GM06990 (cell line): ENCODE data around the gene MYEOV.

ENCODE experiments used
- DNase-seq: peaks from one replicate; pipeline ENCODE4 v3.0.0-alpha.2; 2011; ENCODE audit not compliant: insufficient read length; ENCODE audit errors: extremely low read depth
- H3K27me3 ChIP-seq: replicated peaks from 2 replicates; pipeline ENCODE4 v1.6.0; 2011; ENCODE audit warnings: low read length; ENCODE audit not compliant: control insufficient read depth, insufficient read depth
- H3K36me3 ChIP-seq: 2 replicates; pipeline ENCODE4 v1.5.1; 2011; ENCODE audit warnings: low read length; ENCODE audit not compliant: control insufficient read depth, insufficient read depth
- H3K4me3 ChIP-seq: replicated peaks from 2 replicates; pipeline ENCODE4 v1.5.1; 2011; ENCODE audit warnings: low read depth, mild to moderate bottlenecking, control low read depth, low read length
- CTCF ChIP-seq: IDR thresholded peaks from 2 replicates; pipeline ENCODE4 v1.5.1; 2011; ENCODE audit warnings: low read length, control low read depth, mild to moderate bottlenecking, inconsistent platforms; ENCODE audit not compliant: insufficient read depth, poor library complexity, severe bottlenecking

The MYEOV gene

DNA sequence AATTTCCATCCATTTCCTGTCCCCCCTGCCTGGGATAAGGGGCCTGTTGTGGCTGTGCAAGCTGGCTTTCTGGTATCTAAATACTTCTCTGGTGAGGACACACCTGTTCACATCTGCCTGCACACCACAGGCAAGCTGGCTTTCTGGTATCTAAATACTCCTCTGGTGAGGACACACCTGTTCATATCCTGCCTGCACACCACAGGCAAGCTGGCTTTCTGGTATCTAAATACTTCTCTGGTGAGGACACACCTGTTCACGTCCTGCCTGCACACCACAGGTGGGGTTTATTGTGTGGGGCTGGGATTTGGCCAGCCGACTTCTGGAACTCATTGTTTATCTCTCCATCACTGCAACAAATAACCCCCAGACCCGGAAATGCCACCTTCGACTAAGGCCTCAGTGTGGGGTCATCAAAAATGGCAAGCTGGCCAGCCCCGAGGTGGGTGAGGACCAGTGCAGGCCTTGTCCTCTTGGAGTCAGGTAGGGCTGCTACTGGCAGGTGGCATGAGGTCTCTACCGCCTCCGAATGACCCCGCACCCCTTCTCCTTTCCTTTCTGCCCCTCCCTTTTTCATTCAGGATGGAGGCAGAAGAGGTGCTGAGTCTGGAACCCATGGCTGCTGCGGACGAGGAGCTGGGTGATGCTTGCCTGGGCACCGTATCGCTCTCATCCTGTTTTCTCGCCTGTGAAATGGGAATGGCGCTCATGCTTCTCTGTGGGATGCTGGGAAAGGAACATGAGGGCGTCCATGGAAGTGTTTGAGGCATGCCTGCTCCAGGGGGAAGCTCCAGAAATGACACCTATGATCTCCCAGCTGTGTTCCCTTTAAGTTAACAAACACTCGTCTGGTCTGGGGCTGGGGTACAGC, 43.5 kb upstream of the MYEOV start:
- no peak for TF ChIP-seq CTCF
- no peak for DNase-seq
- Histone ChIP-seq H3K36me3 (no peaks in the 10 kb centered on the region), H3K27me3 (no peaks in the 10 kb centered on the region), H3K4me3 (no peak overlapping the region)

DNA sequence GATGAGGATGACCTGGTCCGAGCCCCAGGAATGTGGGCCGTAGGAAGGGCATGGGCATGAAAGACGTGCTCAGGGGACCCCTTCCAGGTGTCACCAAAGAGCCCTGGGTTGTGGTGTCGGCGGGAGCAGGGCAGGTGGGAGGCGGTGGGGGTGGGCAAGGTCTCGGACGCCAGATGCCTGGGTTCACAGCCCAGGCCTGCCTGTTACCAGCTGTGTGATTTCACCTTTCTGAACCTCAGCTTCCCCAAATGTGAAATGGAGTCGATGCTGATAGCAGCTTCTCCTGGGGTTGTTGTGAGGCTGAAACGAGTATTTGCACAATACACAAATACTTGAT, 42.9 kb upstream of the MYEOV start:
- H3K4me3 ChIP-seq = no peak overlapping the region
- H3K36me3 ChIP-seq = no peaks in the 10 kb centered on the region
- no peak for DNase-seq
- no peaks in the 10 kb centered on the region for H3K27me3 ChIP-seq
- TF ChIP-seq CTCF = no peak

DNA sequence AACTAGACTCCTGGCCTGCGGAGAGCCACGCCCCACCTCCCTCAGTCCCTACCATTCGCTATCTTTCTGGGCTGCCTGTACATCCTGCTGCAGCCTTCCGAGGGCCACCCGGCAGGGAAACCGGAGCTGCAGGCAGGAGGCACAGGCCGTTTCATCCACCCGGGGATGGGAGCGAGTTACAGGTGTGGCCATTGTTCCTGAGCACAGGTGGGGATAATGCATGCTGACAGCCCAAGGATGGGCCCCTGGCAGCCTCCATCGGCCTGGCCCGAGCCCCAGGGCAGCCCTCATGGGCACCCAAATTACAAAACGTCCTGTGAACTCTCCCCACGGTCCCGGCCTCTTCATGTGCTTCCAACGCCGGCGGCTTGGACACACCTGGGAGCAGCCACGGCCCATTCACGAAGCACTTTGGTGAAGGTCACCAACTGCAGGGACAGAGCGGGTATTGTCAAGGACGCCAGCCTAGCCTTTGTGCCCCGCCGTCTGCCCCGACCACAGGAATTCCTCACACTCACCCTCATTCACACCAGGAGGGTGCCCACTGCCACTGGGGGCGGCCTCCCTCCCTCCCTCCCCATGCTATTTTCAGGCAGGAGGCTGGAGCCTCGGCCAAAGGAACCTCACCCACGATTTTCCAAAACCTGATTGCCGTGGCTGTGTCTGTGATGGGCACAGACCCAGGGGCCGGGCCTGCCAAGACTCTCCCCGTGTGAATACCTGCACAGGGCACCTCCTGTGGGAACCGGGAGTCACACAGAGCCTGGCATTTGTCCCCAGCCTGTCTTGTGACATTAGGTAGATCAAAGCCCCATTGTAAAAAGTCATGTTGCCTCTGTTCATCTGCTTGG, 42.1 kb upstream of the MYEOV start:
- no peaks in the 10 kb centered on the region for H3K36me3 ChIP-seq
- DNase-seq = no peak
- no peak overlapping the region for H3K4me3 ChIP-seq
- H3K27me3 ChIP-seq = no peaks in the 10 kb centered on the region
- no peak for TF ChIP-seq CTCF

GRCh38 chr11:69252490-69252837, 41.5 kb upstream of the MYEOV start:
- Histone ChIP-seq H3K4me3 (no peak overlapping the region), H3K27me3 (no peaks in the 10 kb centered on the region), H3K36me3 (no peaks in the 10 kb centered on the region)
- TF ChIP-seq CTCF = no peak
- DNase-seq = no peak

GRCh38 chr11:69253028-69253427, 40.9 kb upstream of the MYEOV start:
- Histone ChIP-seq H3K27me3 (no peaks in the 10 kb centered on the region), H3K36me3 (no peaks in the 10 kb centered on the region), H3K4me3 (no peak overlapping the region)
- DNase-seq = no peak
- TF ChIP-seq CTCF = no peak
